ENCODE results near the gene HPCAL1.

- no peak for TF ChIP-seq POLR2A (IDR thresholded peaks at IDR 0.05; ENCODE audit: low read depth, low read length)
- TF ChIP-seq TAF1 (IDR thresholded peaks at IDR 0.05; ENCODE audit: low read depth, low read length) = no peak
- no peak for TF ChIP-seq POLR2AphosphoS5 (IDR thresholded peaks at IDR 0.05; ENCODE audit: low read depth, low read length)
- no peak for TF ChIP-seq POU2F2 (IDR thresholded peaks at IDR 0.05; ENCODE audit: low read depth, low read length)
- TF ChIP-seq SPI1 (IDR thresholded peaks at IDR 0.05; ENCODE audit: low read depth, low read length) = no peak
- TF ChIP-seq PAX5 (IDR thresholded peaks at IDR 0.05; ENCODE audit: insufficient read depth, low read length, severe bottlenecking) = no peak
Measured at GRCh38 chr2:10377052-10377746, 74.5 kb downstream of the HPCAL1 start.

Measured in GM12891 (cell line).